HEK293 (cell line): ENCODE results near the gene HTR1D.

Experiments
- CTCF ChIA-PET: fragments of 350-600 bp; formaldehyde crosslinking; extraction: SDS; loops from one replicate; lab custom pipeline; 2021; ENCODE audit warnings: antibody characterized with exemption; lab: Yijun Ruan, JAX
- POLR2A ChIA-PET: fragments of 300-600 bp; formaldehyde crosslinking; extraction: SDS; loops from one replicate; lab custom pipeline; 2020; ENCODE audit warnings: antibody characterized with exemption, inconsistent platforms; lab: Yijun Ruan, JAX
- H3K27ac ChIP-seq: fragments of 200-500 bp; sonication (Bioruptor generic); 2 replicates; pipeline ENCODE4 v1.5.1; 2014; ENCODE audit warnings: low read depth, low read length, control low read depth, inconsistent platforms; ENCODE audit errors: extremely low read depth
- H3K36me3 ChIP-seq, 2 experiments: fragments of 200-500 bp in 1 of 2; sonication (Bioruptor generic) in 1 of 2; 1 replicate in 1 of 2; 2 replicates in 1 of 2; pipeline ENCODE4 v1.5.1; 2014 to 2017; ENCODE audit warnings: inconsistent platforms in 2 of 2, low read length in 2 of 2; ENCODE audit not compliant: control insufficient read depth in 2 of 2, insufficient read depth in 1 of 2
- H3K4me1 ChIP-seq: fragments of 200-500 bp; sonication (Bioruptor generic); 2 replicates; pipeline ENCODE4 v1.5.1; 2014; ENCODE audit warnings: mild to moderate bottlenecking, low read length, inconsistent platforms; ENCODE audit not compliant: control insufficient read depth, insufficient read depth
- H3K4me3 ChIP-seq: 2 replicates; pipeline ENCODE4 v1.5.1; 2011; ENCODE audit warnings: low read depth, mild to moderate bottlenecking, control low read depth, low read length, moderate library complexity
- H3K9me3 ChIP-seq: fragments of 200-500 bp; sonication (Bioruptor generic); 2 replicates; pipeline ENCODE4 v1.5.1; 2014; ENCODE audit warnings: low read depth, low read length, inconsistent platforms; ENCODE audit not compliant: control insufficient read depth, insufficient read depth
- ATF2 ChIP-seq: fragments of 450-650 bp; formaldehyde crosslinking; IDR thresholded peaks from 2 replicates; pipeline ENCODE4 v1.5.1; 2016; ENCODE audit warnings: missing biosample characterization, missing genetic modification characterization, low read depth
- GFI1B ChIP-seq: fragments of 450-650 bp; formaldehyde crosslinking; IDR thresholded peaks from 2 replicates; pipeline ENCODE4 v1.5.1; 2016; ENCODE audit warnings: missing biosample characterization, missing genetic modification characterization
- KLF8 ChIP-seq: fragments of 450-650 bp; formaldehyde crosslinking; IDR thresholded peaks from 2 replicates; pipeline ENCODE4 v1.5.1; 2016; ENCODE audit warnings: missing biosample characterization, missing genetic modification characterization
- PRDM2 ChIP-seq: fragments of 450-650 bp; formaldehyde crosslinking; IDR thresholded peaks from 2 replicates; pipeline ENCODE4 v1.5.1; 2016; ENCODE audit warnings: missing biosample characterization, missing genetic modification characterization, borderline replicate concordance
- SP7 ChIP-seq: fragments of 450-650 bp; formaldehyde crosslinking; IDR thresholded peaks from 2 replicates; pipeline ENCODE4 v1.5.1; 2016; ENCODE audit warnings: missing biosample characterization, missing genetic modification characterization
- ZNF221 ChIP-seq: fragments of 450-650 bp; formaldehyde crosslinking; IDR thresholded peaks from 2 replicates; pipeline ENCODE4 v1.5.1; 2017; ENCODE audit warnings: missing biosample characterization, missing genetic modification characterization, borderline replicate concordance
- ZNF239 ChIP-seq: fragments of 450-650 bp; formaldehyde crosslinking; IDR thresholded peaks from 2 replicates; pipeline ENCODE4 v1.5.1; 2016; ENCODE audit warnings: missing biosample characterization, missing genetic modification characterization
- ZNF350 ChIP-seq: fragments of 450-650 bp; formaldehyde crosslinking; IDR thresholded peaks from 2 replicates; pipeline ENCODE4 v1.5.0; 2017; ENCODE audit warnings: missing biosample characterization, mild to moderate bottlenecking, missing genetic modification characterization
- ZNF354C ChIP-seq: fragments of 450-650 bp; formaldehyde crosslinking; IDR thresholded peaks from 2 replicates; pipeline ENCODE4 v1.5.1; 2016; ENCODE audit warnings: missing biosample characterization, missing genetic modification characterization, low read depth, borderline replicate concordance
- ZNF391 ChIP-seq: fragments of 450-650 bp; formaldehyde crosslinking; IDR thresholded peaks from 2 replicates; pipeline ENCODE4 v1.5.1; 2016; ENCODE audit warnings: low read depth, missing biosample characterization, missing genetic modification characterization, borderline replicate concordance
- ZNF404 ChIP-seq: fragments of 450-650 bp; formaldehyde crosslinking; IDR thresholded peaks from 2 replicates; pipeline ENCODE4 v1.5.1; 2017; ENCODE audit warnings: missing biosample characterization, missing genetic modification characterization
- ZNF426 ChIP-seq: fragments of 450-650 bp; formaldehyde crosslinking; IDR thresholded peaks from 2 replicates; pipeline ENCODE4 v1.5.1; 2017; ENCODE audit warnings: missing biosample characterization, missing genetic modification characterization, mild to moderate bottlenecking, inconsistent platforms, moderate library complexity
- ZNF433 ChIP-seq: fragments of 450-650 bp; formaldehyde crosslinking; IDR thresholded peaks from 2 replicates; pipeline ENCODE4 v1.5.1; 2016; ENCODE audit warnings: missing biosample characterization, missing genetic modification characterization, low read depth
- ZNF513 ChIP-seq: fragments of 450-650 bp; IDR thresholded peaks from 2 replicates; pipeline ENCODE4 v1.5.1; 2018; ENCODE audit warnings: missing biosample characterization, missing genetic modification characterization
- ZNF596 ChIP-seq: fragments of 450-650 bp; IDR thresholded peaks from 2 replicates; pipeline ENCODE4 v1.5.0; 2018; ENCODE audit warnings: missing biosample characterization, mild to moderate bottlenecking, missing genetic modification characterization, moderate library complexity
- ZNF629 ChIP-seq: fragments of 450-650 bp; formaldehyde crosslinking; IDR thresholded peaks from 2 replicates; pipeline ENCODE4 v1.5.1; 2017; ENCODE audit warnings: missing biosample characterization, missing genetic modification characterization
- ZNF664 ChIP-seq: fragments of 450-650 bp; formaldehyde crosslinking; IDR thresholded peaks from 2 replicates; pipeline ENCODE4 v1.5.1; 2016; ENCODE audit warnings: missing biosample characterization, missing genetic modification characterization
- TF ChIP-seq, protein P1 (sequence below): fragments of 450-650 bp; formaldehyde crosslinking; IDR thresholded peaks from 2 replicates; pipeline ENCODE4 v1.5.1; 2016; ENCODE audit warnings: missing biosample characterization, missing genetic modification characterization
- TF ChIP-seq, protein P2 (sequence below): fragments of 450-650 bp; formaldehyde crosslinking; IDR thresholded peaks from 2 replicates; pipeline ENCODE4 v1.5.1; 2017; ENCODE audit warnings: missing biosample characterization, missing genetic modification characterization

HTR1D gene

DNA sequence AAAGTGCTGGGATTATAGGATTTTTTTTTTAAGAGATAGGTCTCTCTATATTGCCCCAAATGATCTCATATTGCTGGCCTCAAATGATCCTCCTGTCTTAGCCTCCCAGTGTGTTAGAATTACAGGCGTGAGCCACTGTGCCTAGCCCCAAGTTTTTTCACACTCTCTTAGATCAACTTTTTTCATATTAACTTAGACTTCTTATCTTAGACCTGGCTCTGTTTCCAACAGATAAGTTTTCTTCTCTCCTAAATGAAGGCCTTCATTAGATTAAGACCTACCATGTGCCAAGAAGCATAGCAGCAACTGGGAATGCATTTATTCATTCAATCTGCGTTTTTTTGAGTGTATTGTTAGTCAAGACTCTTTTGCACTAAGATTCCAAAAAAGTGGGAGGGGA lies 20.2 kb upstream of the HTR1D start:
- H3K27ac ChIP-seq, result no peak overlapping the region
- no peaks in the 10 kb centered on the region for H3K9me3 ChIP-seq
- no peaks in the 10 kb centered on the region for H3K36me3 ChIP-seq
- H3K4me1 ChIP-seq, result no peaks in the 10 kb centered on the region
- CTCF ChIA-PET, result interaction anchor here (0.5 kb wide), 1 partner anchor 39 kb away, joined by 3 read pairs; no protein-coding TSS in a partner anchor
- POLR2A ChIA-PET, result no interaction called here
- TF ChIP-seq ZNF239 (tag by site-specific recombination) (no peak), ZNF513 (tag by site-specific recombination) (no peak), PRDM2 (tag by site-specific recombination) (no peak), ZNF664 (no peak), ZNF629 (tag by site-specific recombination) (no peak), ATF2 (no peak), ZNF404 (tag by site-specific recombination) (no peak), ZNF391 (no peak), ZNF354C (tag by site-specific recombination) (no peak), ZNF433 (tag by site-specific recombination) (no peak)
- TF ChIP-seq, protein P1, sequence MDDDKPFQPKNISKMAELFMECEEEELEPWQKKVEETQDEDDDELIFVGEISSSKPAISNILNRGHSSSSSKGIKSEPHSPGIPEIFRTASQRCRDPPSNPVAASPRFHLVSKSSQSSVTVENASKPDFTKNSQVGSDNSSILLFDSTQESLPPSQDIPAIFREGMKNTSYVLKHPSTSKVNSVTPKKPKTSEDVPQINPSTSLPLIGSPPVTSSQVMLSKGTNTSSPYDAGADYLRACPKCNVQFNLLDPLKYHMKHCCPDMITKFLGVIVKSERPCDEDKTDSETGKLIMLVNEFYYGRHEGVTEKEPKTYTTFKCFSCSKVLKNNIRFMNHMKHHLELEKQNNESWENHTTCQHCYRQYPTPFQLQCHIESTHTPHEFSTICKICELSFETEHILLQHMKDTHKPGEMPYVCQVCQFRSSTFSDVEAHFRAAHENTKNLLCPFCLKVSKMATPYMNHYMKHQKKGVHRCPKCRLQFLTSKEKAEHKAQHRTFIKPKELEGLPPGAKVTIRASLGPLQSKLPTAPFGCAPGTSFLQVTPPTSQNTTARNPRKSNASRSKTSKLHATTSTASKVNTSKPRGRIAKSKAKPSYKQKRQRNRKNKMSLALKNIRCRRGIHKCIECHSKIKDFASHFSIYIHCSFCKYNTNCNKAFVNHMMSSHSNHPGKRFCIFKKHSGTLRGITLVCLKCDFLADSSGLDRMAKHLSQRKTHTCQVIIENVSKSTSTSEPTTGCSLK (tag by site-specific recombination), result no peak
- no peak overlapping the region for H3K4me3 ChIP-seq

- H3K4me1 ChIP-seq, result no peaks in the 10 kb centered on the region
- TF ChIP-seq GFI1B (tag by site-specific recombination) (no peak), KLF8 (tag by site-specific recombination) (no peak), SP7 (tag by site-specific recombination) (no peak), ZNF426 (tag by site-specific recombination) (no peak), ZNF221 (no peak), ZNF596 (tag by site-specific recombination) (no peak), ZNF350 (no peak)
- TF ChIP-seq, protein P2, sequence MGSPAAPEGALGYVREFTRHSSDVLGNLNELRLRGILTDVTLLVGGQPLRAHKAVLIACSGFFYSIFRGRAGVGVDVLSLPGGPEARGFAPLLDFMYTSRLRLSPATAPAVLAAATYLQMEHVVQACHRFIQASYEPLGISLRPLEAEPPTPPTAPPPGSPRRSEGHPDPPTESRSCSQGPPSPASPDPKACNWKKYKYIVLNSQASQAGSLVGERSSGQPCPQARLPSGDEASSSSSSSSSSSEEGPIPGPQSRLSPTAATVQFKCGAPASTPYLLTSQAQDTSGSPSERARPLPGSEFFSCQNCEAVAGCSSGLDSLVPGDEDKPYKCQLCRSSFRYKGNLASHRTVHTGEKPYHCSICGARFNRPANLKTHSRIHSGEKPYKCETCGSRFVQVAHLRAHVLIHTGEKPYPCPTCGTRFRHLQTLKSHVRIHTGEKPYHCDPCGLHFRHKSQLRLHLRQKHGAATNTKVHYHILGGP, result no peak
- H3K9me3 ChIP-seq, result no peaks in the 10 kb centered on the region
- no peak overlapping the region for H3K4me3 ChIP-seq
- ChIA-PET POLR2A (interaction anchor here (0.9 kb wide), 1 partner anchor 10 kb away, joined by 3 read pairs; the partner anchor contains the start of gene HTR1D), CTCF (interaction anchor here (1.0 to 1.6 kb wide), 2 partner anchors 11 to 14 kb away, joined by 3 to 7 read pairs; partner anchors contain the start of gene HTR1D)
- no peak overlapping the region for H3K27ac ChIP-seq
- no peaks in the 10 kb centered on the region for H3K36me3 ChIP-seq
These were observed 10.5 kb upstream of the HTR1D start for GRCh38 chr1:23227806-23228205.
